ENCODE measurements around the gene SPNS2.

The SPNS2 gene, protein sequence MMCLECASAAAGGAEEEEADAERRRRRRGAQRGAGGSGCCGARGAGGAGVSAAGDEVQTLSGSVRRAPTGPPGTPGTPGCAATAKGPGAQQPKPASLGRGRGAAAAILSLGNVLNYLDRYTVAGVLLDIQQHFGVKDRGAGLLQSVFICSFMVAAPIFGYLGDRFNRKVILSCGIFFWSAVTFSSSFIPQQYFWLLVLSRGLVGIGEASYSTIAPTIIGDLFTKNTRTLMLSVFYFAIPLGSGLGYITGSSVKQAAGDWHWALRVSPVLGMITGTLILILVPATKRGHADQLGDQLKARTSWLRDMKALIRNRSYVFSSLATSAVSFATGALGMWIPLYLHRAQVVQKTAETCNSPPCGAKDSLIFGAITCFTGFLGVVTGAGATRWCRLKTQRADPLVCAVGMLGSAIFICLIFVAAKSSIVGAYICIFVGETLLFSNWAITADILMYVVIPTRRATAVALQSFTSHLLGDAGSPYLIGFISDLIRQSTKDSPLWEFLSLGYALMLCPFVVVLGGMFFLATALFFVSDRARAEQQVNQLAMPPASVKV

GRCh38 chr17:4498461-4499397 is at the start of gene SPNS2:
TSS of gene SPNS2 (plus strand) at chr17:4498881. CDS start at chr17:4499048, 167 bp downstream.
- DNase-seq: peak; percentile 34

DNA sequence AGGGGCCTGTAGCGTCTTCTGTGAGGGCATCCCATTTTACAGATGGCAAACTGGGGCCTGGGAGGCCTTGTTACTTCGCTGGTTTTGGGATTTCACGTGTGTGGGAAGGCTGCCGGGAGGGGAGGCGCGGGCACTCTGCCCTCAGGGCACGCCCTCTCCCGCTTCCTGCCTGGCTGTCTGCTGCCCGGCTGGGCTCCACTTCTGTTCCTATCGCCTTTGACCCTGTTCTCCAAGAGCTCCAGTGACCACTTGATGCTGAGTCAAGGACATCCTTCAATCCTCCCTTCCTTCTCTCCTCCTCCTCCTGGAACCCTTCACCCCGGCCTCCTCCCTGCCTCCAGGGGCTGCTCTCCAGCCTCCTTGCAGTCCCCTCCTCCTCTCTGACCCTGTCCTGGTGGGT is 48.9 kb upstream of the SPNS2 start:
- no peak for DNase-seq

DNA sequence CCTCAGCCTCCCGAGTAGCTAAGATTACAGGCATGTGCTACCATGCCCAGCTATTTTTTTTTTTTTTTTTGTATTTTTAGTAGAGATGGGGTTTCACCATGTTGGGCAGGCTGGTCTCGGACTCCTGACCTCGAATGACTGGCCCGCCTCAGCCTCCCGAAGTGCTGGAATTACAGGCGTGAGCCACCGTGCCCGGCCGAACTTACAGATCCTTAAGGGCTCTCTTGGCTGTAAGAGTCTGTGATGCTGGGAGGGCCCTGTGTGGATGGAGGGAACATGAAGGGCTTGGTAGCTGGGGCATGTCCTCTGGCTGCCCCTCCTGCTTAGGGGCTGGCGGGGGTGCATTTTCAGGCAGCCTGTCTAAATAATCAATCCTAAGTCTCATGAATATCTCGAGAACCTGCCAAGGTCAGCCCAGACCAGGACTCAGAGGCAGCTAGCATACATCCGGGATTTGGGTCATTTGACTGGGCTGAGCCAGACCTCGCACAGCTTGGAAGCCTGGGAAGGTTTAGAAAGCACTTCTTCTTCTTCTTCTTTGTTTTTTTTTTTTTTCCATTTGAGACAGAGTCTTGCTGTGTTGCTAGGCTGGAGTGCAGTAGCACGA is 47.9 kb upstream of the SPNS2 start:
- DNase-seq: no peak

- DNase-seq: no peak
Observed at GRCh38 chr17:4453812-4454591, 44.7 kb upstream of the SPNS2 start.

DNA sequence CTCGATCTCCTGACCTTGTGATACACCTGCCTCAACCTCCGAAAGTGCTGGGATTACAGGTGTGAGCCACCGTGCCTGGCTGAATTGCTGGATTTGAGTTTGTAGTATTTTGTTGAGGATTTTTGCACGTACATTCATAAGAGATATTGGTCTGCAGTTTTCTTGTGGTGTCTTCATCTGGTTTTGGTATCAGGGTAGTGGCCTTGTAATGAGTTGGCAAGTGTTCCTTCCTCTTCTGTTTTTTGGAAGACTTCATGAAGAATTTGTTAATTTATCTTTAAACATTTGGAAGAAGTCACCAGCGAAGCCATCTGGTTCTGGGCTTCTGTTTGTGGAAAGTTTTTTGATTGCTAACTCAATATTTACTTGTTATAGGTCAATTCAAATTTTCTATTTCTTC is 38.0 kb upstream of the SPNS2 start:
- no peak for DNase-seq

DNA sequence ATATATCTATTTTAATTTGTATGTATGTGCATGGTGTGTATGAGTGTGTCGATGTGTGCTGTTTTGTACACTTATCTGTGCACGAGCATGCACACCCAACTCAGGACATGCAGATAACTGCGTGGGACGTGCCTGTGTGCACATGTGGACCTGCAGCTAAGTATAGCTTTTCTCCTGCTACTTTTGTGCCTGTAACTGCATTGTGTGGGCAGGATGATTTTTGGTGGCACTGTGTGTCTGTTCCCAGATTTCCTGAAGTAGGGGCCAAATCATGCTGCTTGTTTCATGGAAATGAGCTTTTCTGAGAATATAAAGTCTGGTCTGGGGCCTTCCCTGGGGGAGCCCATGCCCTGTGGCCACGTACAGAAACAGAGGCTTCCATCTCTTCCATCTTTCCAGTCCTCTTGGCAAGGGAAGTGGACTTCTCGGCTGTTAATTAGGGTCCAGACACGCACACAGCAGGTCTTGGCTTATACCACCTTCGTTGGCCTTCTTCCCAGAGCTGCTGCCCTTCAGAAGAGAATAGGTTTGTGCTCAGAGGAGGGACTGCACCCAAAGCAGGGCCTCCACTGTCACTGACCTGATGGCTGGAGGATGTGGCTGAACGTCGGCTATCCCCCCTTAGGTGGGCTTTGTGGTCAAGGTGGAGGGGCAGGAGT is 34.7 kb upstream of the SPNS2 start:
- no peak for DNase-seq

DNA sequence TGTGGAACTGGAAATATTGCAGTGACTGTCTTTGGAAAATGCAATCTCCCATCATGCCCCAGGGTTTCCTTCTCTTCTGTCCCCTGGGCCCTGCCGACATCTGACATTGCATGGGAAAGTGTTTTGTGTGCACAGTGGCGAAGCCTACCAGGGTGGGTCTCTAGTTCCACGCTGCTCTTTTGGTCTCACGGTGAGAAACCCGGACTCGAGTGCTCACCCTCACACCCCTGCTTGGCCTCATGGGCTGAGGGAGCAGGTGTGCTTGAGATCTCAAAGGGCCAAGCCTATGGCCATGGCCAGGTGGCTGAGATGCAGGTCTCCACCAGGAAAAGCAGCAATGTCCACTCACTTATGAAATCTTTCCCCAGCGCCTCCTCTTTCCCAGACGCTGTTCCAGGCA is 32.9 kb upstream of the SPNS2 start:
- DNase-seq: no peak

- DNase-seq: no peak
Observed at GRCh38 chr17:4467287-4467686, 31.4 kb upstream of the SPNS2 start.

DNA sequence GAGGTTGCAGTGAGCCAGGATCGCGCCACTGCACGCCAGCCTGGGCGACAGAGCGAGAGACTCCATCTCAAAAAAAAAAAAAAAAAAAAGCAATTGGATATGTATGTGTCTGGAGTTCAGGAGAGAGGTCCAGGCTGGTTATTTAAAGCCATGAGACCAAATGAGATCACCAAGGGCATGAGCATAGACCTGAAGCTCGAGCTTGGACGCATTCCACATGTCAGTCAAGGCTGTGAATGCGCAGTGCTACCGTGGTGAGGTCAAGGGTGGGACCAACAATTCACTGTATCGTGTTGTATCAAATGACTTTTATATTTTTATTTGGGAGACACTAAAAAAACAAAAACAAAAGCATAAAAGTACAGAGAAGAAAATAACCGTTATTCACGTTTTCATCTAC is 29.1 kb upstream of the SPNS2 start:
- DNase-seq: no peak

GRCh38 chr17:4472286-4472685 is 26.4 kb upstream of the SPNS2 start:
- DNase-seq: no peak

- DNase-seq: no peak
Observed at GRCh38 chr17:4474093-4474492, 24.6 kb upstream of the SPNS2 start.

GRCh38 chr17:4475001-4475400 is 23.7 kb upstream of the SPNS2 start:
- no peak for DNase-seq

GRCh38 chr17:4475463-4475862 is 23.2 kb upstream of the SPNS2 start:
- DNase-seq: no peak

- DNase-seq: no peak
Observed at GRCh38 chr17:4476017-4476416, 22.7 kb upstream of the SPNS2 start.

GRCh38 chr17:4476511-4477070 is 22.1 kb upstream of the SPNS2 start:
- DNase-seq: no peak

- no peak for DNase-seq
Observed at GRCh38 chr17:4477255-4477791, 21.4 kb upstream of the SPNS2 start.

- no peak for DNase-seq
Observed at GRCh38 chr17:4478318-4478830, 20.3 kb upstream of the SPNS2 start.

GRCh38 chr17:4479340-4479981 is 19.2 kb upstream of the SPNS2 start:
- no peak for DNase-seq

DNA sequence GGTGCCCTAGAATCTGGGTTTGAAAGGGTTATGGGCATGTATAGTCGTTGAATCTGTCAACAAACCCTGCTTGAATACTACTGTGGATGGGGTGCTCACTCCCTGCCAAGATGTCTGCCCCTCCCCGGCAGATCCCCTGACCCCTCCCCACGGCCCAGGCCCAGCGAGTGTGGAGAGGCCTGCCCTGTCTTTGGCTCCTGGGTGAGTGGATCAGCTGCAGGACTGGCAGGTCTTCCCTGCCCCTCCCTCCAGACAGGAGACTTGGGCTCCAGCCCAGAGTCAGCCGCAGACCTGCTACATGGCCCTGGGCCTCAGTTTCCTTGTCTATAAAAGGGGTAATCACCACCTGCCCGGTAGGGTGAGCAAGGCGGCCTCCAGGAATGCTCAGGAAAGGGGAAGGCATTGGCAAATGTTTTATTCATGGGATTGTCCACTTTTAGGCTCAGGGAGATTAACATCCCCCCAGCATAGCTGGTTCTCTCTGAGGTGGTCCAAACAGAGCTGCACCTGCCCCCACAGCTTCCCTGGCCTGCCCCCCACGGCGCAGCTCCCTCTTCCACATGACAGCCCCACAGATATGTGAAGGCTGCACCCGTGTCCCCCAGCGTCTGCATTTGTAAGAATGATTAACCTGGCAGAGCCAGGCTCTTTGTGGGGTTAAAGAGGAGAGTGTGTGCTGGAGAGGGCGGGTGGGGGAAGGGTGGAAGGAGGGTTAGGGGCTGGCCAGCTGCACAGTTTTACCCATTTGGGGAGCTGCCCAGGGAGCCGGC is 18.5 kb upstream of the SPNS2 start:
- DNase-seq: no peak

Measured in NCI-H2227 treated with DMSO at 0.1 percent for 48 hours (cell line).